ENCODE results near the gene ZNF283.
"Not testable (repeated sequence)": the region's sequence is repeated elsewhere in the genome, so short reads cannot be mapped to it uniquely, and the experiment has no call there.

ZNF283 gene

GRCh38 chr19:43802216-43802951 is 24.7 kb upstream of the ZNF283 start, which contains the start of gene LYPD5:
LYPD5 (minus strand) TSS chr19:43802447; CDS start chr19:43802380, 67 bp downstream.
- DNase-seq, result no peak

- DNase-seq, result no peak
Observed at GRCh38 chr19:43804432-43804831, 22.7 kb upstream of the ZNF283 start.

DNA sequence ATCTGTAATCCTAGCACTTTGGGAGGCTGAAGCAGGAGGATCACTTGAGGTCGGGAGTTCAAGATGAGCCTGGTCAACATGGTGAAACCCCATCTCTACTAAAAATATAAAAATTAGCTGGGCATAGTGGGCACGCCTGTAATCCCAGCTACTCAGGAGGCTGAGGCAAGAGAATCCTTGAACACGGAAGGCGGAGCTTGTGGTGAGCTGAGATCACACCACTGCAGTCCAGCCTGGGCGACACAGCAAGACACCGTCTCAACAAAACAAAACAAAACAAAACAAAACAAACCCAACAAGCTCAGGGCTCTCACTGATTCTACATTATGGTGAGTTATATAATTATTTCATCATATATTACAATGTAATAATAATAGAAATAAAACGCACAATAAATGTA is 20.7 kb upstream of the ZNF283 start:
- not testable (repeated sequence) for DNase-seq

DNA sequence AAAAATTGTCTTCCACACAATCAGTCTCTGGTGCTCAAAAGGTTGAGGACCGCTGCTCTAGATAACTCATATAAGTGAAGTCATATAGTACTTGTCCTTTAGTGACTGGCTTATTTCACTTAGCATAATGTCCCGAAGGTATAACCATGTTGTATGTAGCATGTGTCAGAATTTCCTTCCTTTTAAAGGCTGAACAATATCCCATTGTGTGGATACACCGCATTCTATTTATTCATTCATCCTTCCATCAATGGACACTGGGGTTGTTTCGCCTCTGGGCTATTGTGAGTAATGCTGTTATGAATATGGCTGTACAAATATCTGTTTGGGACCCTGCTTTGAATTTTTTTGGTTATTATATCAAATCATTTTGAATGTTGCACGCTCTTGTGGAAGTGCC is 20.3 kb upstream of the ZNF283 start:
- no peak for DNase-seq

GRCh38 chr19:43807651-43808050 is 19.5 kb upstream of the ZNF283 start:
- no peak for DNase-seq

- DNase-seq, result peak; percentile 51 to 69
Observed at GRCh38 chr19:43809762-43810696, 17.1 kb upstream of the ZNF283 start.

GRCh38 chr19:43811837-43812236 is 15.3 kb upstream of the ZNF283 start:
- DNase-seq, result no peak

- DNase-seq, result no peak
Observed at GRCh38 chr19:43812259-43812658, 14.9 kb upstream of the ZNF283 start.

DNA sequence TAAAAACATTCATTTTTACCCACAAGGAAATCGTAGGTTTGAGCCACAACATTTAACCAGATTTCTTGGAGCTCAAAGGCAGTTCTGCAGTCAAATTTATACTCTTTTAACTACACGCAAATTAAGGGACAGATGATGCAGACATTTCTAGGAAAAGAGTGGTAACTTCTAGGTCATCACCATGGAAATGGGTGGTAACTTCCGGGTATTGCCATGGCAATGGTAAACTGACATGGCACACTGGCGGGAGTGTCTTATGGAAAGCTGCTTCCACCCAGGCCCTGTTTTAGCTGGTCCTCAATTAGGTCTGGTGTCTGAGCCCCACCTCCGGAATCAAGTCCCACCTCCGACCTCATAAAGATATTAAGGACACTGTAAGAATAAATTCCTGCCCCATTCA is 14.4 kb upstream of the ZNF283 start:
- no peak for DNase-seq

GRCh38 chr19:43814663-43815352 is 12.3 kb upstream of the ZNF283 start:
- DNase-seq, result no peak

DNA sequence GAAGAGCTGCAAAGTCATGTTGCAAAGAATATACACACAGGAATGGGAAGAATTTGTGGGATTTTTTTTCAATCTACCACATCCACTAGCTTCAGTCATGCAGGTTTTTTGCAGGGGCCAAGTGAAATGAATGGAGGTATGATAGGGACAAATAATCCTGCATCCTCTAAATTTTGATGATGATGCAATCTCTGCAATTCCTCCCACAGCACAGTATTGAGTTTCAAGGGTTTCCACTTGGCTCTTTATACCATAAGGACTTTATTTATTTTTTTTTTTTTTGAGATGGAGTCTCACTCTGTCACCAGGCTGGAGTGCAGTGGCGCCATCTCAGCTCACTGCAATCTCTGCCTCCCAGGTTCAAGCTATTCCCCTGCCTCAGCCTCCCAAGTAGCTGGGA is 9.7 kb upstream of the ZNF283 start:
- not testable (repeated sequence) for DNase-seq

- DNase-seq, result no peak
Observed at GRCh38 chr19:43818500-43818899, 8.6 kb upstream of the ZNF283 start.

GRCh38 chr19:43820098-43820883 is 6.8 kb upstream of the ZNF283 start:
- no peak for DNase-seq

DNA sequence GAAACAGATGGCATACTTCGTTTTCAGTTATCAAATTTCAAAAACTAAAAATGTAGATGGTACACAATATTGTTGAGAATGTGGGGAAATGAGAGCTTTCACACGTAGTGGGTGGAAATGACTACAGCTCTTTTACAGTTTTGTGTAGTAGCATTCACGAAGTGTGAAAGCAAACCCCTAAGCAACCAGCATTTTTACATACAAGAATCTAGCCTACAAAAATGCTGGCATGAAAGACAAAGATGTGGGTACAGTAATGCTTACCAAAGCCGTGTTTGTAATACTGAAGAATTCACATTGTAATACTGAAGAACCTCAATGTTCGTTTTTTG is 6.3 kb upstream of the ZNF283 start:
- DNase-seq, result no peak

DNA sequence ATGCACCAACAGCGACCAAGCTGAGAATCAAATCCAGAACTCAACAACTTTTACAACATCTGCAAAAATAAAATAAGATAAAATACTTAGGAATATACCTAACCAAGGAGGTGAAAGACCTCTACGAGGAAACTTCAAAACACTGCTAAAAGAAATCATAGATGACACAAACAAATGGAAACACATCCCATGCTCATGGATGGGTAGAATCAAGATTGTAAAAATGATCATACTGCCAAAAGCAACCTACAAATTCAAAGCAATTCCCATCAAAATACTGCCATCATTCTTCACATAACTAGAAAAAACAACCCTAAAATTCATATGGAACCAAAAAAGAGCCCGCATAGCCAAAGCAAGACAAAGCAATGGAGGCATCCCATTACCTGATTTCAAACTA is 3.3 kb upstream of the ZNF283 start:
- DNase-seq, result not testable (repeated sequence)

DNA sequence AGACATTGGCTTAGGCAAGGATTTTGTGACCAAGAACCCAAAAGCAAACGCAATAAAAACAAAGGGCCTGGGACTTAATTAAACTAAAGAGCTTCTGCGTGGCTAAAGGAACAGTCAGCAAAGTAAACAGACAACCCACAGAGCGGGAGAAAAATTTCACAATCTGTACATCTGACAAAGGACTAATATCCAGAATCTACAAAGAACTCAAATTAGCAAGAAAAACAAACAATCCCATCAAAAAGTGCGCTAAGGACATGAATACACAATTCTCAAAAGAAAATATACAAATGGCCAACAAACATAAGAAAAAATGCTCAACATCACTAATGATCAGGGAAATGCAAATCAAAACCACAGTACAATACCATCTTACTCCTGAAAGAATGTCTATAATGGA is 2.5 kb upstream of the ZNF283 start:
- DNase-seq, result not testable (repeated sequence)

DNA sequence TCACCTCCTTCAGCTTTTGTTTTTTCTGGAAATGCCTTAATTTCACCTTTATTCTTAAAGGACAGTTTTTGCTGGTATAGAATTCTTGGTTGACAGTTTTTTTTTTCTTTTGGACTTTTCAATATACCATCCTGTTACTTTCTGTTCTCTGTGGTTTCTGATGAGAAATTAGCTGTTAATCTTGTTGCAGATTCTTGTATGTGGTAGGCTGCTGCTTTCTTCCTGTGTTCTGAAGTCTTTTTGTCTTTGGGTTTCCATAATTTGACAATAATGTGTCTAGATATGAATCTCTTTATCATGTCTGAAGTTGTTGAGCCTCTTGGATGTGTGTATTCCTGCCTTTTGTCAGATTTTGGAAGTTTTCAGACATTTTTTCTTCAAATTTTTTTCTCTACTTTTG is 12.0 kb downstream of the ZNF283 start:
- no peak for DNase-seq

DNA sequence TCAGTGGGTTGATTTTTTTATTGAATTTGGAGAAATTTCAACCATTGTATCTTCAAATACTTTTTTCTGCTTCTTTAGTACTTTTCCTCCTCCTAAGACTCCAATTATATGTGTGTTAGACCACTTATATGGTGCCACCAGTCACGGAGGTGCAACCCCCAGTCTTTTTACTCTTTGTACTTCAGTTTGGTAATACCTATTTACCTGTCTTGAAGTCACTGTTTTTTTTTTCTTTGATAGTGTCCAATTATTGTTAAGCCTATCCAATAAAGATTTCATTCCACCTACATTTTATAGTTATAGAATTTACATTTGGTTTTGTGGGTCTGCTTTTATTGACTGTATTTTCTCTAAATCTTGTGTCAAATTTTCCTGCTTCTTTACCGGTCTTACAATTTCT is 14.9 kb downstream of the ZNF283 start:
- DNase-seq, result no peak

GRCh38 chr19:43847246-43847645 is 20.1 kb downstream of the ZNF283 start:
- no peak for DNase-seq

GRCh38 chr19:43847884-43848283 is 20.8 kb downstream of the ZNF283 start:
- no peak for DNase-seq

DNA sequence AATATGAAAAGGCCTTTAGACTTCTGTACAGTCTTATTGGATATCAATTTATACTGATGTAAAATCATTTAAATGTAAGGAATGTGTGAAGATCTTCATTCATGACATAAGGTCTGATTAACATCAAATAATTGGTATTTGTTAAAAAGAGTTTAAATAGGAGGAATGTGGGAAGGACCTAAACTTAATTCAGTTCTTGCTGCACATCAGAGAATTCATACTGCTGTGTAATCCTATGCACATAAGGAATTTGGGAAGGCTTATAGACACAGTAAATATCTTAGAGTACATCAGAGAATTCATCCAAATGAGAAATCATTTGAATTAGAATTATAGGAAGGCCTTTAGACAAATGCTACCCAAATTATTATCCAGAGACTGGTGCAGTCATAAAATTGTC is 21.7 kb downstream of the ZNF283 start:
- no peak for DNase-seq

DNA sequence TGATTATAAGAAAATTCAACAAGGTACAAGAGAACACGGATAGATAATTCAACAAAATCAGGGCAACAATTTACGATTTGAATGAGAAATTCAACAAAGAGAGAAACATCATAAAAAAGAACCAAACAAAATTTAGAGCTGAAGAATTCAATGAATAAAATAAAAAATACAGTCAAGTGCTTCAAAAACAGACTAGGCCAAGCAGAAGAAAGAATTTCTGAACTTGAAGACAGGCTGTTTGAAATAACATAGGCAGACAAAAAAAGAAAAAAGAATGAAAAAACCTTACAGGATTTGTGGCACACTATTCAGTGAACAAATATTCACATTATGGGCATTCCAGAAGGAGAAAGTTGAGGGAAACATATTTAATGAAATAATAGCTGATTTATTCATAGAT is 31.1 kb downstream of the ZNF283 start:
- no peak for DNase-seq

DNA sequence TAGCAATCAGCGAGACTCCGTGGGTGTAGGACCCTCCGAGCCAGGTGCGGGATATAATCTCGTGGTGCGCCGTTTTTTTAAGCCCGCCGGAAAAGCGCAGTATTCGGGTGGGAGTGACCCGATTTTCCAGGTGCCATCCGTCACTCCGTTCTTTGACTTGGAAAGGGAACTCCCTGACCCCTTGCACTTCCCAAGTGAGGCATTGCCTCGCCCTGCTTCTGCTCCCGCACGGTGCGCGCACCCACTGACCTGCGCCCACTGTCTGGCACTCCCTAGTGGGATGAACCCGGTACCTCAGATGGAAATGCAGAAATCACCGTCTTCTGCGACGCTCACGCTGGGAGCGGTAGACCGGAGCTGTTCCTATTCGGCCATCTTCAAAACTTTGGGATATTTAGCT is 39.8 kb downstream of the ZNF283 start:
- not testable (repeated sequence) for DNase-seq
